Upper lobe of left lung (tissue), 4 donors: ENCODE measurements around the gene MED29.

Source experiments
- EP300 ChIP-seq, 4 donors: sonication (generic); formaldehyde crosslinking; IDR thresholded peaks; one replicate each; pipeline ENCODE4 v1.5.1; 2017; ENCODE audit warnings: antibody characterized with exemption in 4 of 4, control low read depth in 2 of 4
- POLR2A ChIP-seq, 4 donors: fragments of 450-650 bp; IDR thresholded peaks; one replicate each; pipeline ENCODE4 v1.5.1; 2016 to 2017; ENCODE audit warnings: antibody characterized with exemption in 4 of 4, mild to moderate bottlenecking in 2 of 4
- POLR2AphosphoS5 ChIP-seq, 2 donors: sonication (generic); formaldehyde crosslinking; IDR thresholded peaks; one replicate each; pipeline ENCODE4 v1.5.1; 2017; ENCODE audit warnings: antibody characterized with exemption in 2 of 2
- TF ChIP-seq, protein P1 (sequence below), 6 experiments: fragments of 450-650 bp in 4 of 6; fragments of 200-600 bp in 2 of 6; sonication (generic) in 2 of 6; IDR thresholded peaks; one replicate each; pipeline ENCODE4 v1.5.1; 2016 to 2019; ENCODE audit warnings: antibody characterized with exemption in 6 of 6

DNA sequence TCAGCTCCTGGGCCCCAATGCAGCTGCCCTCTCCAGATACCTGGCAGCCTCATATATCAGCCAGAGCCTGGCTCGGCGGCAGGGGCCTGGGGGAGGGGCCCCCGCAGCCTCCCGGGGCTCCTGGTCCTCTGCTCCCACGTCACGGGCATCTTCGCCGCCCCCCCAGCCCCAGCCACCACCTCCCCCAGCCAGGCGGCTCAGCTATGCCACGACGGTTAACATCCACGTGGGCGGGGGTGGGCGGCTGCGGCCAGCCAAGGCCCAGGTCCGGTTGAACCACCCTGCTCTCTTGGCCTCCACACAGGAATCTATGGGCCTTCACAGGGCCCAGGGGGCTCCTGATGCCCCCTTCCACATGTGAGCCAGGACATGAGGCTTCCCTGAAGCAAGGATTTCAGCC lies 33.8 kb downstream of the MED29 start:
- TF ChIP-seq, protein P1, sequence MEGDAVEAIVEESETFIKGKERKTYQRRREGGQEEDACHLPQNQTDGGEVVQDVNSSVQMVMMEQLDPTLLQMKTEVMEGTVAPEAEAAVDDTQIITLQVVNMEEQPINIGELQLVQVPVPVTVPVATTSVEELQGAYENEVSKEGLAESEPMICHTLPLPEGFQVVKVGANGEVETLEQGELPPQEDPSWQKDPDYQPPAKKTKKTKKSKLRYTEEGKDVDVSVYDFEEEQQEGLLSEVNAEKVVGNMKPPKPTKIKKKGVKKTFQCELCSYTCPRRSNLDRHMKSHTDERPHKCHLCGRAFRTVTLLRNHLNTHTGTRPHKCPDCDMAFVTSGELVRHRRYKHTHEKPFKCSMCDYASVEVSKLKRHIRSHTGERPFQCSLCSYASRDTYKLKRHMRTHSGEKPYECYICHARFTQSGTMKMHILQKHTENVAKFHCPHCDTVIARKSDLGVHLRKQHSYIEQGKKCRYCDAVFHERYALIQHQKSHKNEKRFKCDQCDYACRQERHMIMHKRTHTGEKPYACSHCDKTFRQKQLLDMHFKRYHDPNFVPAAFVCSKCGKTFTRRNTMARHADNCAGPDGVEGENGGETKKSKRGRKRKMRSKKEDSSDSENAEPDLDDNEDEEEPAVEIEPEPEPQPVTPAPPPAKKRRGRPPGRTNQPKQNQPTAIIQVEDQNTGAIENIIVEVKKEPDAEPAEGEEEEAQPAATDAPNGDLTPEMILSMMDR (IDR thresholded peaks at IDR 0.05) = no peak
- no peak for TF ChIP-seq EP300 (IDR thresholded peaks at IDR 0.05)
- TF ChIP-seq POLR2A (IDR thresholded peaks at IDR 0.05) = no peak
- no peak for TF ChIP-seq POLR2AphosphoS5 (IDR thresholded peaks at IDR 0.05)
